Esophagus (tissue), 2 donors: ENCODE measurements around the gene HMHB1. TPM values are rescaled to one million over a fixed set of nuclear protein-coding genes. Genes with fewer than 3 reads are reported as not detected.
"Not testable (repeated sequence)": the region's sequence is repeated elsewhere in the genome, so short reads cannot be mapped to it uniquely, and the experiment has no call there.

ENCODE experiments used
- H3K27ac ChIP-seq, 2 donors: one replicate each; pipeline ENCODE4 v1.5.1; 2013; ENCODE audit warnings: low read depth in 2 of 2, mild to moderate bottlenecking in 2 of 2, inconsistent platforms in 1 of 2, low read length in 1 of 2, moderate library complexity in 1 of 2
- H3K27me3 ChIP-seq, 2 donors: one replicate each; pipeline ENCODE4 v1.6.1; 2013; ENCODE audit warnings: low read length in 2 of 2, control low read depth in 1 of 2, mild to moderate bottlenecking in 1 of 2; ENCODE audit not compliant: insufficient read depth in 2 of 2, control insufficient read depth in 1 of 2
- H3K36me3 ChIP-seq, 2 donors: one replicate each; pipeline ENCODE4 v1.6.1; 2013; ENCODE audit warnings: low read length in 1 of 2; ENCODE audit not compliant: control insufficient read depth in 2 of 2, insufficient read depth in 2 of 2
- H3K4me1 ChIP-seq, 2 donors: one replicate each; pipeline ENCODE4 v1.6.1; 2013; ENCODE audit warnings: low read length in 1 of 2; ENCODE audit not compliant: control insufficient read depth in 2 of 2, insufficient read depth in 2 of 2
- H3K4me3 ChIP-seq, 2 donors: one replicate each; pipeline ENCODE4 v1.5.1; 2013; ENCODE audit warnings: low read length in 2 of 2, mild to moderate bottlenecking in 2 of 2, low read depth in 1 of 2, moderate library complexity in 1 of 2
- H3K9me3 ChIP-seq, 2 donors: one replicate each; pipeline ENCODE4 v1.6.1; 2013; ENCODE audit warnings: mild to moderate bottlenecking in 2 of 2, low read depth in 1 of 2, low read length in 1 of 2, moderate library complexity in 1 of 2; ENCODE audit not compliant: control insufficient read depth in 2 of 2, insufficient read depth in 1 of 2
- WGBS, 2 donors: extraction: QIAGEN DNeasy Blood & Tissue Kit; methylation state at CpG; one replicate each; pipeline ENCODE4 v1.1.7; 2013; 5-methylcytosine and 5-hydroxymethylcytosine counted together
- polyA plus RNA-seq, 2 donors: library from polyadenylated mRNA; stranded (reverse); fragments of 200-250 nt; gene quantifications; one replicate each; pipeline ENCODE4 v1.2.3, GENCODE V29; 2013
- donor health status: healthy with polysubstance abuse.
- donor health status: Bipolar disorder and iron deficiency.

Gene HMHB1
- polyA plus RNA-seq, 2 donors = not detected

DNA sequence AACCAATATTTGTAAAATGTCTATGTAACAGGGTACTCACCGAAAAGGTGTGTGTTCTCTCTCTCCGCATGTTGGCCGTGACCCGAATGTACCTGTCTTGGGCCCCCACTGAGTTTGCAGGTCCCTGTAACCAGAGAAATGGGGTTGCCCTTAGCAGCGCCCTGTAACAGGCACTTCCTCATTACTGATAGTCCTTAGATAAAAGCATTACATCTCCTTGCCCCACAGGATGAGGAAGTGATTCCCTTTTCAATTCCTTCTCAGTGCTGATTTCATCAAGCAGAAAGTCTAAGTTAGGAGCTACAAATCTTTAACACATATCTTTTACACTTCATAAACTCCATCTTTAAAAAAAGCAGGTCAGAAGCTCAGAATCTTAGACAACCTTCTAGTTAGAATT, 15.2 kb upstream of the HMHB1 start:
- H3K4me1 ChIP-seq = no peaks in the 10 kb centered on the region
- WGBS, 2 donors = 93 to 95% methylated on average over 5 of the region's 5 CpGs
- no peak overlapping the region for H3K27ac ChIP-seq
- H3K9me3 ChIP-seq = no peaks in the 10 kb centered on the region
- H3K27me3 ChIP-seq = no peaks in the 10 kb centered on the region
- no peak overlapping the region for H3K4me3 ChIP-seq
- no peaks in the 10 kb centered on the region for H3K36me3 ChIP-seq

DNA sequence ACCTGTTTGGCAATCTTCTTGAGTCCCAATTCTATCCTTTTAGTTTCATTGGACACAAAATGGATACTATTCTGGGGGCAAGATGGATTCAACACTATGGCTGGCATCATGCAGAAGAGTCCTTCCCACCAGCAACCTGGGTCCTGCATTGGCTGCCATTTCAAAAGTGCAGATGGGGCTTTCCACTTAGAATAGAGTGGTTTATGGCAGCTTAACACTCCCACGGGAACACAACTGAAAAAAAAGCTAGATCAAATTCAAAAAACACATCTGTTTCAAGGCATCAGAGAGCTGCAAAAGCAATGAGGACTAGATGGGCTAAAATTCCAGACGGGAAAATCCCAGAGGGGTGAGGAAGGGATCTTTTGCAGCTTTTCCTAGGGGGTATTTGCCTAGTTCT, 11.2 kb upstream of the HMHB1 start:
- Histone ChIP-seq H3K9me3 (no peaks in the 10 kb centered on the region), H3K27ac (no peak overlapping the region), H3K4me3 (no peak overlapping the region), H3K36me3 (no peaks in the 10 kb centered on the region), H3K27me3 (no peaks in the 10 kb centered on the region), H3K4me1 (no peaks in the 10 kb centered on the region)
- 64% methylated on average over 2 of the region's 2 CpGs for WGBS, 2 donors

DNA sequence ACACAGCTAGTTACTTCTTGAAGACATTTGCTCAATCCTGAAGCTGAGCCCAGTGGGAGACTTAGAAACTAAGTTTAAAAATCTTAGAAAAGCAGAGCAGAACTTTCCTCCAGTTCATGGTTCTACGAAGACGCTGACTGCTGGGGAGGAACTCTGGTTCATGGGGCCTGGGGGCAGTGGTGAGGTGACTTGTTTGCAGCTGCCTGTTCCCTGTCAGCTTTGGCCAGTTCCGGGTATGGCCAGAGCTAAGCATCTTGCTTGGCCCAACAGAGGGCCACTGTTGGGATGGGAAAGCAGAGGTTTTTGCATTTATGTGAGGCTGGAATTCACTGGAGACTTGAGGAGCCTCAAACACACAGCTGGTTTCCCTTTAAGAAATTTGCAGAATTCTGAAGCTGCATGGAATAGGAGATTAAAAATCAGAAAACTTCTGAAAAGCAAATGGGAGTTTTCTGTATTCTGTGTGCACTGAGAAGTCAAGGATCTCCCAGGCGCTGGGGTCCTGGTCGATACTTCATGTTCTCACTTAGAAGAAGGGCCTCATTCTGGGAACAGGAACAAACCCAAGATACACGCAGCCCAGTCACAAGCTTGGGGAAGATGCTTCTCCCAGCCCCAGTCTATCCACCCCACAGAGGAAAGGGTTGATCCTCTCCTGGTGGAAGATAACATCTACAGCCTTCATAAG, 10.6 kb upstream of the HMHB1 start:
- no peaks in the 10 kb centered on the region for H3K9me3 ChIP-seq
- no peaks in the 10 kb centered on the region for H3K36me3 ChIP-seq
- no peak overlapping the region for H3K27ac ChIP-seq
- H3K27me3 ChIP-seq = no peaks in the 10 kb centered on the region
- WGBS, 2 donors = 85 to 89% methylated on average over 6 of the region's 6 CpGs
- no peak overlapping the region for H3K4me3 ChIP-seq
- H3K4me1 ChIP-seq = no peaks in the 10 kb centered on the region

DNA sequence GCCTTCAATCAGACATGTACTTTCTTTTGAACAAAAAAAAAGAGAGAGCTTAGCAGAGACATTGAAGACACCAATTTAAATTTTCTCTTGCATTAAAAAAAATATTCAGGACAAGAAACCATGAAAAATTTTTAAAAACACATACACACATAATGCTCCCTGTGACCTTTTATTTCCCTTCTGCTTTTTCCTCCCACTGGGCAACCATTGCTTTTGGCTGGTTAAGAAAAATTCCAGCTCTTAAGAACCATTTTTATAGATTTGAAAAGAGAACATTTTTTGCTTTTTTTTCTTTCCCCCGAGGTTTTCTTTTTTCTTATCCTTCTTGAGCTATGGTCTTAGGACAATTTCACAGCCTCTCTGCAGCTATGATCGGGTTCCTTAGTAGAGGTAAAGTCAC, 6.1 kb upstream of the HMHB1 start:
- H3K9me3 ChIP-seq = no peaks in the 10 kb centered on the region
- no peaks in the 10 kb centered on the region for H3K36me3 ChIP-seq
- H3K4me3 ChIP-seq = no peak overlapping the region
- H3K4me1 ChIP-seq = no peaks in the 10 kb centered on the region
- no peak overlapping the region for H3K27ac ChIP-seq
- WGBS, 2 donors = 78 to 79% methylated on average over 2 of the region's 2 CpGs
- H3K27me3 ChIP-seq = no peaks in the 10 kb centered on the region

DNA sequence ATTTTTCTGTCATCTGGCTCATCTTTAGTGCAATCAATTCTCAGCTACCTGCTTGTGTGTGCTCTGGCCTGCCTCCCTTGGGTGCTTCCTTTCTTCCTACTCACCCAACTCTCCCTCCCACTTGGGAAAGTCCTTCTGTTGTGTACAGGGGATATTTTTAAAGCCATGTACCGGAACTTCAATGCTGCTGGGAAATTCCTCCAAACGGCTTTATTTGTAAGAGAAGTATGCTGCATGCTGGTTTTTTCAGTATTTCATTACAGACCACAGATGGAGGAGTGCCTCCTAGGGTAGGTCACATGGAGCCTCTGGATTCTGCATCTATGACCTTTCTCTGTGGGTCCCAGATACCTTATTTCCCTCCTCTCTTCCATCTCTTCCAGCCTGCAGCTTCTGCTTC, 5.4 kb upstream of the HMHB1 start:
- 32 to 34% methylated on average over 2 of the region's 2 CpGs for WGBS, 2 donors
- no peaks in the 10 kb centered on the region for H3K4me1 ChIP-seq
- no peak overlapping the region for H3K27ac ChIP-seq
- H3K36me3 ChIP-seq = no peaks in the 10 kb centered on the region
- H3K27me3 ChIP-seq = no peaks in the 10 kb centered on the region
- H3K9me3 ChIP-seq = no peaks in the 10 kb centered on the region
- H3K4me3 ChIP-seq = no peak overlapping the region

DNA sequence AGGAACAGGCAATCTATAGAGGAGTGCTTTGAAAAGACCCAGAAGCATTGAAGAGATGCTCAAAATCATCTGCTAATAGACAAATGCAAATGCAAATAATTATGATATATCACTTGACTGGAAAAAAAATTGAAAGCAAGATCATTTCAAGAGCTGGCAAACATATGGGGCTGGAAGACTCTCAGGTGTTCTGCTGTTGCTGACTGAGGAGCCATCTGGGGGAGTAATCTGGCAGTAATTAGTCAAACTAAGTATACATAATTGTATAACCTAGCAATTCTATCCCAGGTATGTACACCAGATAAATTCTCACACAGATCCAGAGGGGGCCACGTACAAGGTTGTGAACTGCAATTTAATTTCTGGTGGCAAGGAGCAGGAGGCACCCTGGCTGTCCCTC, 4.6 kb upstream of the HMHB1 start:
- Histone ChIP-seq H3K9me3 (no peaks in the 10 kb centered on the region), H3K4me1 (no peaks in the 10 kb centered on the region), H3K4me3 (no peak overlapping the region), H3K27me3 (no peaks in the 10 kb centered on the region), H3K27ac (no peak overlapping the region), H3K36me3 (no peaks in the 10 kb centered on the region)
- 85 to 91% methylated on average over 1 of the region's 1 CpG for WGBS, 2 donors

DNA sequence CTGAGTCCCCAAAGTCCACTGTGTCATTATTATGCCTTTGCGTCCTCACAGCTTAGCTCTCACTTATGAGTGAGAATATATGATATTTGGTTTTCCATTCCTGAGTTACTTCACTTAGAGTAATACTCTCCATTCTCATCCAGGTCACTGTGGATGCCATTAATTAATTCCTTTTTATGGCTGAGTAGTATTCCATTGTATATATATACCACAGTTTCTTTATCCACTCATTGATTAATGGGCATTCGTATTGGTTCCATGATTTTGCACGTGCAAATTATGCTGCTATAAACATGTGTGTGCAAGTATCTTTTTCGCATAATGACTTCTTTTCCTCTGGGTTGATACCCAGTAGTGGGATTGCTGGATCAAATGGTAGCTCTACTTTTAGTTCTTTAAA, 4.4 kb downstream of the HMHB1 start:
- not testable (repeated sequence) for H3K4me1 ChIP-seq, H3K4me3 ChIP-seq, H3K27ac ChIP-seq, H3K36me3 ChIP-seq, H3K27me3 ChIP-seq, H3K9me3 ChIP-seq
- WGBS, 2 donors = 92 to 95% methylated on average over 4 of the region's 4 CpGs

DNA sequence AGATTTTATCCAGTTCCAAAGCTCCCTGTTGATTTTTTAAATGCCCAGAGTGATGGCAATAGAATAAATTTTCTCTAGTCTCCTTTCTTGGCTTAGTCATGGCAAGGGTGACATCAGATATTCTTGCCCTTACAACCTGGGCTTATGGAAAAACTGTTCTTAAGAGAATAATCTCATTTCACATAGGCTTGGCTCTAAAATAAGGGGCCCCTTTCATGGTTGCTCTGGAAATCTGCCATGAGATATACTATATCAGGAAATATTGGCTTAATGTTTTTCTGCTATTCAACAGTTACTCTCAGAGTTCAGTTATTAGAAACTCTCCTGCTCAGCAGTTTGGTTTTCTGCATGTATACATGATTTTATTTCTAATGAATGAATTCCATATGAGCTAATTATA, 7.8 kb downstream of the HMHB1 start:
- no peak overlapping the region for H3K4me3 ChIP-seq

DNA sequence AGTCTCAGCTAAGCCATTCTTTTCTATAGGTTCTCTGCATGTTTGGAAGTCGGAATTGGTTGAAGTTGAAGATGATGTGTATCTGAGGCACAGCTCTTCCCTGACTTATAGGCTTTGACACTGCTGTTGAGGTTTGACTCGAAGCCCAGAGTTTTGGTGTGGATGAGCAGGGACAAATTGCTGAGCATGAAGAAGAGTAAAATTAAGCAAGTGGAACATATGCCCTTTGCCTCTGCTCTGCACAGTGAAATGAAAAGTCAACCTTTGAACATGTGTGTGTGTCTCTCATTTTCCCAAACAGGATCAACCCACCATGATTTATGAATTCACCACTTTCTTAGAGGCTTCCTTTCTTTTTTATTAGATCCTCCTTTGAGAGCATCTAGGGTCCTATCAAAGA, 8.5 kb downstream of the HMHB1 start:
- no peak overlapping the region for H3K4me3 ChIP-seq
- H3K36me3 ChIP-seq = no peaks in the 10 kb centered on the region
- no peaks in the 10 kb centered on the region for H3K4me1 ChIP-seq
- no peaks in the 10 kb centered on the region for H3K27me3 ChIP-seq
- H3K27ac ChIP-seq = no peak overlapping the region
- 77 to 86% methylated on average over 2 of the region's 2 CpGs for WGBS, 2 donors
- H3K9me3 ChIP-seq = no peaks in the 10 kb centered on the region

More for the DNA sequence above, 7.8 kb downstream of the HMHB1 start:
- no peaks in the 10 kb centered on the region for H3K36me3 ChIP-seq
- H3K27ac ChIP-seq = no peak overlapping the region
- H3K4me1 ChIP-seq = no peaks in the 10 kb centered on the region
- no peaks in the 10 kb centered on the region for H3K27me3 ChIP-seq
- H3K9me3 ChIP-seq = no peaks in the 10 kb centered on the region

DNA sequence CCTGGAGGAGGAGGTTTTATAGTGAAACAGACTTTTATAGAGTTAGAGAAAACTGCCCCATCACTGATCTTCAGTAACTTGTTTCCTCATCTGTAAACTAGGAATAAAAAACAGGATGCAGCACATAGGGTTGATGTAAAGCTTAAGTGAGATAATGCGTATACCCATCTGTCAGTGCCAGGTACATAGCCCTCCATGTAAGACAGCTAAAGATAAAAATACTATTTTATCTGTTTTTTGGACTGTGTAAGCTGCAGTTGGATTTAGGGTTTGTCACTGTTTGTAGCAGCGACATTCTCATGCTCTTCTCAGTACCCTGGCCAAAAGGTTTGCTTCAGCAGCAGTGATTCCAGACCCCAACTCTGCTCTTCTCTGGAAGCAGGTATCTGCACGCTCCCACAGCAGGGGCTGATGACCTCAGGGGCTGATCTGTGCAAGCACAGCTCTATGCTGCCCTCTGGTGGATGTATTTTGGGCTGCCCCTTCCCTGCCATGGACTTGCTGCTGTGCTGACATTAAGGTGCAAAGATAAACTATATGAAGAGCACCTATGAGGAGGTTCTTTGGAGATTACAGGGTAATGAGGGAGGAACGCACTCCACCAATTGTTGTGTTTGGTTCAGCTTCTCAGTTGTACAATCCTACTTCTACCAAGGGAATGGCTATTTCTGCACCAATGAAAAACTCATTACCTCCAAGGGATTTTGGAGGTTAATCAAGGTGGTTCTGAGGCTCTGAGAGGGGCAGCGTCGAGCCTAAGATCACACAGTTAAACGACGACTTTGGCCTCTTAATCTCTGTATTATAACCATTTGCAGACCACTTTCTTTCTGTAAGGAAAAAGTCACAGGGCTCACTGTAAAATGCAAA, 13.1 kb downstream of the HMHB1 start:
- Histone ChIP-seq H3K9me3 (no peaks in the 10 kb centered on the region), H3K4me1 (no peaks in the 10 kb centered on the region), H3K27ac (no peak overlapping the region), H3K36me3 (no peaks in the 10 kb centered on the region), H3K27me3 (no peaks in the 10 kb centered on the region), H3K4me3 (no peak overlapping the region)
- WGBS, 2 donors = 36 to 42% methylated on average over 8 of the region's 8 CpGs
